Measurements from ENCODE around the gene IKBKE. TPM values are rescaled to one million over a fixed set of nuclear protein-coding genes. Genes with fewer than 3 reads are reported as not detected.

IKBKE gene
- total RNA-seq, 1 donor from 2014 or later, result 51.5 TPM

- intact Hi-C loops (cut with micrococcal nuclease), result no loop called here
- no peak overlapping the region for H3K27ac Mint-ChIP-seq
These were observed 28.4 kb downstream of the IKBKE start for GRCh38 chr1:206498685-206499084.

GRCh38 chr1:206500046-206500445 lies 29.8 kb downstream of the IKBKE start:
- no peak overlapping the region for H3K4me3 Mint-ChIP-seq
- peaks cover 32% of the 10 kb centered on the region for H3K4me1 Mint-ChIP-seq
- no peaks in the 10 kb centered on the region for H3K27me3 Mint-ChIP-seq
- H3K36me3 Mint-ChIP-seq (ENCODE audit: low read depth), result peaks cover 53% of the 10 kb centered on the region
- intact Hi-C loops (cut with micrococcal nuclease), result no loop called here
- DNase-seq, result no peak
- no peaks in the 10 kb centered on the region for H3K9me3 Mint-ChIP-seq
- no peak overlapping the region for H3K27ac Mint-ChIP-seq

More at GRCh38 chr1:206498685-206499084, 28.4 kb downstream of the IKBKE start:
- Mint-ChIP-seq H3K36me3 (ENCODE audit: low read depth) (peaks cover 56% of the 10 kb centered on the region), H3K27me3 (no peaks in the 10 kb centered on the region), H3K4me3 (no peak overlapping the region), H3K9me3 (no peaks in the 10 kb centered on the region), H3K4me1 (peaks cover 22% of the 10 kb centered on the region)
- DNase-seq, result no peak

DNA sequence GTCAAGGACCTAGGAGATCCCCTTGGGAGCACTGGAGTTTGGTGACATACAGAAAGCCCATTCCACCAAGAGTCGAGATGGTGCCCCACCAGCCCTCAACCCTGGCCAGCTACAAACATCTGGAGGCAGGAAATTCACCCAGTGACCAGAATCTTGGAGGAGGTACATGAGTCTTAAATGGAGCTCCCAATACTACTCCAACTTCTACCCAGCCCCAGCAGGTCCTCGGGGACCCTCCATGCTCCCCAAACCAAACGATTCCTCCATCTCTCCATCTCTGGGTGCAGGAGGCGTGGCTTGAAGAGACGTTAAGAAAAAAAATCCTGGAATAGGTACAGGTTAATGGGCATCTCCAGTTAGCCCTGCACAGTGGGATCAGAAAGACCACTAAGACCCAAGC lies 31.6 kb downstream of the IKBKE start:
- no peaks in the 10 kb centered on the region for H3K9me3 Mint-ChIP-seq
- no peak overlapping the region for H3K4me3 Mint-ChIP-seq
- intact Hi-C loops (cut with micrococcal nuclease), result no loop called here
- peaks cover 33% of the 10 kb centered on the region for H3K4me1 Mint-ChIP-seq
- H3K27ac Mint-ChIP-seq, result no peak overlapping the region
- peaks cover 3% of the 10 kb centered on the region for H3K27me3 Mint-ChIP-seq
- peaks cover 39% of the 10 kb centered on the region for H3K36me3 Mint-ChIP-seq (ENCODE audit: low read depth)
- no peak for DNase-seq

DNA sequence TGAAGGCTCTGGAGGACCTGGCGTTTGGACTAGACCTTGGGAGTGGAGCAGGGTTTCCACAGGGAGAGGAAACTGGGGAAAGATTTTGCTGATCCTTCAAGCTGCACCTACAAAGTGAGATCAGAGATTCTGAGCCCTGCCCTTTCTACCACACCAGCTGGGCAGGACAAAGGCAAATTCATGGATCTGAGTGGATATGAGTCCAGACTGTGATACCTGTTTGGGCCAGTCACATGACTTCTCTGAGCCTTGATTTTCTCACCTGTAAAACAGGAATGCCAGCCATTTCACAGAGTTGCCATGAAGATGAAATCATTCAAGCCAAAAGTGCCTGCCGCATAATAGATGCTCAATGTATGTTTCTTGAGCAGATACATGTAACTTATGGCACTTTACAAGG lies 32.1 kb downstream of the IKBKE start:
- intact Hi-C loops (cut with micrococcal nuclease), result no loop called here
- peaks cover 3% of the 10 kb centered on the region for H3K27me3 Mint-ChIP-seq
- H3K27ac Mint-ChIP-seq, result no peak overlapping the region
- H3K9me3 Mint-ChIP-seq, result no peaks in the 10 kb centered on the region
- H3K36me3 Mint-ChIP-seq (ENCODE audit: low read depth), result peaks cover 36% of the 10 kb centered on the region
- no peak for DNase-seq
- peaks cover 33% of the 10 kb centered on the region for H3K4me1 Mint-ChIP-seq
- H3K4me3 Mint-ChIP-seq, result no peak overlapping the region

DNA sequence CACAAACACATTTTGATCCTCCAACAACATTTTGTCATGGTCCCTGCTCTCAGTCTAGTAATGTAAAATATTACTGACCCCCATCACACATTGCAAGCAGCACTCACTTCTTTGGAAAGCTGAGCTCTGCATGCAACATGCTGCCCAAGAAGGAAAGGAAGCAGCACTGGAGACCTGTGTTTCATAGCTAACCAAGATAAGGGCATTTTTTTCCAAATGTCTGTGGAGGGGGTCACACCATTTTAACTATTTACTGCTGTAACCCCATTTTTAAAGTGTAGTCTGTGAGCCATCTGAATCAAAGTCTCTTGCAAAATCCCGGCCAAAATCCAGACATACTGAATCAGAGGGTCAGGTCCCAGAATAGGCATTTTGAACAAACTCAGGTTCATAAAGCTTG lies 32.5 kb downstream of the IKBKE start:
- H3K9me3 Mint-ChIP-seq, result no peaks in the 10 kb centered on the region
- H3K36me3 Mint-ChIP-seq (ENCODE audit: low read depth), result peaks cover 36% of the 10 kb centered on the region
- H3K4me3 Mint-ChIP-seq, result no peak overlapping the region
- intact Hi-C loops (cut with micrococcal nuclease), result no loop called here
- H3K27me3 Mint-ChIP-seq, result peaks cover 3% of the 10 kb centered on the region
- peaks cover 33% of the 10 kb centered on the region for H3K4me1 Mint-ChIP-seq
- no peak overlapping the region for H3K27ac Mint-ChIP-seq
- DNase-seq, result no peak

DNA sequence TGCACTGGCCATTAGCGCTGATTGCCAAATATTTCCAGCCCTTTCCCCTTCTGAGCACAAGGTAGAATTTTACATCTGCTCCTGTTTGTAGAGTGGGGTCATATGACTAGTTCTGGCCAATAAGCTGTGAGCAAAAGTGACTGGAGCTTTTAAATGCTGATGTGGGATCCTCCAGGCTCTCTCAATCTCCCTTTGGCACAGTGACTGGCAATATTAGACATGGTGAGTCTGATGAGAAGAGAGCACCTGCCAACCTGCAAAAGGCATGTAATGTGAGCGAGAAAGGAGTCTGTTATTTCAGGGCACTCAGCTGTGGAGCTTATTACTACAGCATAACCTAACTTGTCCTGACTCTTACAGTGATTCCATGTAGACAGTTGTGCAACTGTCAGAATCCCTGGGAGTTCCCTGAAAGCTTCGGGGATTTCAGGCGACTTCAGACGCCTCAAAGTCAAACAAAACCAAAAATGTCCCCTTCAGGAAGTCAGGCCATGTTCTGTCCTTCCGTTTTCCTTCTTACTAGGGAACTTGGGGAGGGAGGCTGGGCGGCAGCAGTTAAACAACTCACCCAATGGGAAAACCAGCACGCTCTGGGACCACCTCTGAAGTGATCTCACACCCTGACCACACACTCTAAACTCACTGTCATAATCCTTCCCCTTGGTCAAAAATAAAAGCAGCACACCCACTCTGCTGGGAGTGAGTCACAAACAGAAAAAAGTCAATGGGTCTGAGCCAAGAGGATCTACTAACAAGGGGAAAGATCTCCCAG lies 33.5 kb downstream of the IKBKE start:
- peaks cover 28% of the 10 kb centered on the region for H3K36me3 Mint-ChIP-seq (ENCODE audit: low read depth)
- H3K4me1 Mint-ChIP-seq, result peaks cover 38% of the 10 kb centered on the region
- H3K27ac Mint-ChIP-seq, result peak overlapping the region; percentile 51
- intact Hi-C loops (cut with micrococcal nuclease), result loop anchor here (1.0 kb wide), 1 partner anchor 87 kb away; no protein-coding TSS in a partner anchor
- peak overlapping the region; percentile 28 for H3K4me3 Mint-ChIP-seq
- H3K27me3 Mint-ChIP-seq, result peaks cover 11% of the 10 kb centered on the region
- H3K9me3 Mint-ChIP-seq, result no peaks in the 10 kb centered on the region
- DNase-seq, result peak; percentile 71

- Mint-ChIP-seq H3K4me3 (peak overlapping the region; percentile 28), H3K27ac (peak overlapping the region; percentile 51), H3K4me1 (peaks cover 42% of the 10 kb centered on the region)
These were observed 34.1 kb downstream of the IKBKE start for GRCh38 chr1:206504363-206504713.

GRCh38 chr1:206505702-206506355 lies 35.6 kb downstream of the IKBKE start:
- peak overlapping the region; percentile 80 for H3K4me3 Mint-ChIP-seq
- intact Hi-C loops (cut with micrococcal nuclease), result loop anchor here (1.0 to 5.0 kb wide), 2 partner anchors 39 to 77 kb away; no protein-coding TSS in a partner anchor
- H3K9me3 Mint-ChIP-seq, result no peaks in the 10 kb centered on the region
- peaks cover 42% of the 10 kb centered on the region for H3K4me1 Mint-ChIP-seq
- H3K27ac Mint-ChIP-seq, result no peak overlapping the region
- peaks cover 22% of the 10 kb centered on the region for H3K27me3 Mint-ChIP-seq
- DNase-seq, result no peak
- H3K36me3 Mint-ChIP-seq (ENCODE audit: low read depth), result peaks cover 23% of the 10 kb centered on the region

More at GRCh38 chr1:206504363-206504713, 34.1 kb downstream of the IKBKE start:
- Mint-ChIP-seq H3K36me3 (ENCODE audit: low read depth) (peaks cover 29% of the 10 kb centered on the region), H3K27me3 (peaks cover 16% of the 10 kb centered on the region), H3K9me3 (no peaks in the 10 kb centered on the region)
- intact Hi-C loops (cut with micrococcal nuclease), result loop anchor here (1.0 kb wide), 1 partner anchor 86 kb away; no protein-coding TSS in a partner anchor
- DNase-seq, result no peak

- Mint-ChIP-seq H3K4me1 (peaks cover 39% of the 10 kb centered on the region), H3K27ac (peak overlapping the region; percentile 53), H3K27me3 (peaks cover 22% of the 10 kb centered on the region), H3K36me3 (ENCODE audit: low read depth) (peaks cover 19% of the 10 kb centered on the region), H3K4me3 (peak overlapping the region; percentile 80), H3K9me3 (no peaks in the 10 kb centered on the region)
- peak; percentile 79 for DNase-seq
- intact Hi-C loops (cut with micrococcal nuclease), result loop anchor here (1.0 to 5.0 kb wide), 2 partner anchors 39 to 77 kb away; no protein-coding TSS in a partner anchor
These were observed 36.4 kb downstream of the IKBKE start for GRCh38 chr1:206506405-206507283.

GRCh38 chr1:206507284-206508129 lies 37.2 kb downstream of the IKBKE start, which contains the start of gene RASSF5:
TSS of gene RASSF5 (plus strand) at chr1:206507531. CDS start at chr1:206507603, 72 bp downstream.
- intact Hi-C loops (cut with micrococcal nuclease), result loop anchor here (5.0 kb wide), 1 partner anchor 40 kb away; no protein-coding TSS in a partner anchor
- H3K27ac Mint-ChIP-seq, result peak within 1 kb of the TSS; percentile 58

DNA sequence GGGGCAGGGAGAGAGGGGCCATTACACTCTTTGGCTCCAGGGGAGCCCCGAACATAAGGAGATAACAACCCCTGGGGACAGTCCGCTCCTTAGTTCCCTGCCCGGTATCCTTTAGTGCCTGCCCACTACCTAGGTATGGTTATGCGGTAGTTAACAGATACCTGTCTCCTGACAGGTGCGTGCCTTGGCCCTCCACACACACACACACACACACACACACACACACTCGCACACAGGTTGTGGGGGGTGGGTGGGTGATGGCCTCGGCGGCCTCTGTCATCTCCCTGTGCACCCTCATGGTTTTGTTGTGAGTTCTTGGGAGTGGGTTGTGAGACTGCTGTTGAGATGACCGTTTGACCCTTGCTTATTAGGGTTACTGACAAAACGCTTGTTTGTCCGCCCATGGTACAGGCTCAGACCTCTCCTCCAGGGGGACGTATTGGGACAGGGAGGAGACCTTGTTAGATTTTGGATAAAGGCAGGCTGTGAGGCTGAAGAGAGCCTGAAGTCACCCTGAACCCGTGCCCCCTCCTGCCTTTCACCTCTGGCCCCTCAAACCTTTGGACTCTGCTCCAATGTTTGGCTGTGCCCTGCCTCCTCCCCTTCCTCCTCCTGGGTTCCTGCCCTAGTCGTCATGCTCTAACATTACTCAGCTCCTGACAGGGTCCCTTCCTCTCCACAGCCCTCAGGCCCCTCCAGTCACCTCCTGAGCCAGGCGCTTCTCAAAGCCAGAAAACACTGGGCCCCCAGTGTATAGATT lies 38.0 kb downstream of the IKBKE start:
- Mint-ChIP-seq H3K4me3 (peak overlapping the region; percentile 73), H3K27ac (peak overlapping the region; percentile 58), H3K36me3 (ENCODE audit: low read depth) (peaks cover 10% of the 10 kb centered on the region), H3K27me3 (peaks cover 22% of the 10 kb centered on the region), H3K4me1 (peaks cover 39% of the 10 kb centered on the region), H3K9me3 (no peaks in the 10 kb centered on the region)
- no peak for DNase-seq
- intact Hi-C loops (cut with micrococcal nuclease), result loop anchor here (5.0 kb wide), 1 partner anchor 41 kb away; no protein-coding TSS in a partner anchor

More at GRCh38 chr1:206507284-206508129, 37.2 kb downstream of the IKBKE start, which contains the start of gene RASSF5:
- H3K36me3 Mint-ChIP-seq (ENCODE audit: low read depth), result peaks cover 12% of the 10 kb centered on the region
- peaks cover 41% of the 10 kb centered on the region for H3K4me1 Mint-ChIP-seq
- peaks cover 22% of the 10 kb centered on the region for H3K27me3 Mint-ChIP-seq
- H3K9me3 Mint-ChIP-seq, result no peaks in the 10 kb centered on the region
- peak within 1 kb of the TSS; percentile 80 for H3K4me3 Mint-ChIP-seq
- peak; percentile 96 for DNase-seq

GRCh38 chr1:206508956-206509355 lies 38.7 kb downstream of the IKBKE start:
- Mint-ChIP-seq H3K4me3 (peak overlapping the region; percentile 73), H3K27ac (peak overlapping the region; percentile 51), H3K4me1 (peaks cover 32% of the 10 kb centered on the region), H3K27me3 (peaks cover 22% of the 10 kb centered on the region), H3K9me3 (no peaks in the 10 kb centered on the region), H3K36me3 (ENCODE audit: low read depth) (peaks cover 9% of the 10 kb centered on the region)
- no peak for DNase-seq
- intact Hi-C loops (cut with micrococcal nuclease), result loop anchor here (5.0 kb wide), 1 partner anchor 42 kb away; no protein-coding TSS in a partner anchor
